GM12864 (cell line): ENCODE results near the gene SMPDL3A.
"Not testable (repeated sequence)": the region's sequence is repeated elsewhere in the genome, so short reads cannot be mapped to it uniquely, and the experiment has no call there.

Experiments
- DNase-seq: peaks from one replicate; pipeline ENCODE4 v3.0.0-alpha.2; 2011; ENCODE audit warnings: low read depth
- H3K4me3 ChIP-seq: 2 replicates; pipeline ENCODE4 v1.5.1; 2011; ENCODE audit warnings: mild to moderate bottlenecking, low read depth, low read length, control low read depth
- CTCF ChIP-seq: IDR thresholded peaks from 2 replicates; pipeline ENCODE4 v1.5.1; 2011; ENCODE audit warnings: low read depth, mild to moderate bottlenecking, moderate library complexity, low read length, control low read depth, inconsistent platforms; ENCODE audit errors: missing control alignments

The SMPDL3A gene

GRCh38 chr6:122789182-122790027 is at the start of gene SMPDL3A:
SMPDL3A (plus strand) TSS chr6:122789258; CDS start chr6:122789347, 89 bp downstream.
- DNase-seq, result no peak
- H3K4me3 ChIP-seq, result peak within 1 kb of the TSS; percentile 58
- TF ChIP-seq CTCF, result peak; percentile 40

GRCh38 chr6:122740091-122740490 is 49.0 kb upstream of the SMPDL3A start:
- no peak for TF ChIP-seq CTCF
- no peak overlapping the region for H3K4me3 ChIP-seq
- no peak for DNase-seq

GRCh38 chr6:122740936-122741335 is 48.1 kb upstream of the SMPDL3A start:
- no peak for TF ChIP-seq CTCF
- no peak for DNase-seq
- no peak overlapping the region for H3K4me3 ChIP-seq

- DNase-seq, H3K4me3 ChIP-seq: not testable (repeated sequence)
- TF ChIP-seq CTCF, result peak; percentile 42
Measured at GRCh38 chr6:122744247-122744646, 44.8 kb upstream of the SMPDL3A start.

- DNase-seq, H3K4me3 ChIP-seq: not testable (repeated sequence)
Measured at GRCh38 chr6:122744856-122745255, 44.2 kb upstream of the SMPDL3A start.

GRCh38 chr6:122746688-122747087 is 42.4 kb upstream of the SMPDL3A start:
- no peak overlapping the region for H3K4me3 ChIP-seq
- TF ChIP-seq CTCF, result no peak
- no peak for DNase-seq

GRCh38 chr6:122747573-122747972 is 41.5 kb upstream of the SMPDL3A start:
- no peak for TF ChIP-seq CTCF
- H3K4me3 ChIP-seq, result no peak overlapping the region
- DNase-seq, result no peak

GRCh38 chr6:122748945-122749344 is 40.1 kb upstream of the SMPDL3A start:
- not testable (repeated sequence) for H3K4me3 ChIP-seq, DNase-seq
